Neural progenitor cell (in vitro differentiated cells): ENCODE data around the gene L3MBTL3.

ENCODE experiments used
- CTCF ChIP-seq: fragments of 200-600 bp; sonication (generic); IDR thresholded peaks from 2 replicates; pipeline ENCODE4 v1.5.1; 2017; ENCODE audit warnings: antibody characterized with exemption, mild to moderate bottlenecking
- EZH2 ChIP-seq: fragments of 200-600 bp; sonication (generic); IDR thresholded peaks from 2 replicates; pipeline ENCODE4 v1.6.1; 2017; ENCODE audit warnings: antibody characterized with exemption, mild to moderate bottlenecking, moderate library complexity

GRCh38 chr6:130189531-130190397 lies 171.4 kb downstream of the L3MBTL3 start:
- no peak for TF ChIP-seq EZH2
- no peak for TF ChIP-seq CTCF
